D721Med (cell line): ENCODE measurements around the gene FAM187B.

Experiments
- DNase-seq: peaks from one replicate; pipeline ENCODE4 v3.0.0; 2011; ENCODE audit warnings: low spot score; ENCODE audit not compliant: insufficient read length
- FAIRE-seq: peaks from 2 replicates; lab custom pipeline; 2011; peaks lifted over from hg19 to GRCh38; lab: Jason Lieb, UNC
- TF ChIP-seq, protein P1 (sequence below): IDR thresholded peaks from 2 replicates; pipeline ENCODE4 v1.5.1; 2012; ENCODE audit warnings: mild to moderate bottlenecking, control low read depth; ENCODE audit not compliant: insufficient read depth; ENCODE audit errors: missing control alignments

The FAM187B gene

GRCh38 chr19:35266520-35267352, 38.2 kb upstream of the FAM187B start:
- DNase-seq (no peak), FAIRE-seq (no peak)
- TF ChIP-seq, protein P1, sequence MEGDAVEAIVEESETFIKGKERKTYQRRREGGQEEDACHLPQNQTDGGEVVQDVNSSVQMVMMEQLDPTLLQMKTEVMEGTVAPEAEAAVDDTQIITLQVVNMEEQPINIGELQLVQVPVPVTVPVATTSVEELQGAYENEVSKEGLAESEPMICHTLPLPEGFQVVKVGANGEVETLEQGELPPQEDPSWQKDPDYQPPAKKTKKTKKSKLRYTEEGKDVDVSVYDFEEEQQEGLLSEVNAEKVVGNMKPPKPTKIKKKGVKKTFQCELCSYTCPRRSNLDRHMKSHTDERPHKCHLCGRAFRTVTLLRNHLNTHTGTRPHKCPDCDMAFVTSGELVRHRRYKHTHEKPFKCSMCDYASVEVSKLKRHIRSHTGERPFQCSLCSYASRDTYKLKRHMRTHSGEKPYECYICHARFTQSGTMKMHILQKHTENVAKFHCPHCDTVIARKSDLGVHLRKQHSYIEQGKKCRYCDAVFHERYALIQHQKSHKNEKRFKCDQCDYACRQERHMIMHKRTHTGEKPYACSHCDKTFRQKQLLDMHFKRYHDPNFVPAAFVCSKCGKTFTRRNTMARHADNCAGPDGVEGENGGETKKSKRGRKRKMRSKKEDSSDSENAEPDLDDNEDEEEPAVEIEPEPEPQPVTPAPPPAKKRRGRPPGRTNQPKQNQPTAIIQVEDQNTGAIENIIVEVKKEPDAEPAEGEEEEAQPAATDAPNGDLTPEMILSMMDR = no peak

DNA sequence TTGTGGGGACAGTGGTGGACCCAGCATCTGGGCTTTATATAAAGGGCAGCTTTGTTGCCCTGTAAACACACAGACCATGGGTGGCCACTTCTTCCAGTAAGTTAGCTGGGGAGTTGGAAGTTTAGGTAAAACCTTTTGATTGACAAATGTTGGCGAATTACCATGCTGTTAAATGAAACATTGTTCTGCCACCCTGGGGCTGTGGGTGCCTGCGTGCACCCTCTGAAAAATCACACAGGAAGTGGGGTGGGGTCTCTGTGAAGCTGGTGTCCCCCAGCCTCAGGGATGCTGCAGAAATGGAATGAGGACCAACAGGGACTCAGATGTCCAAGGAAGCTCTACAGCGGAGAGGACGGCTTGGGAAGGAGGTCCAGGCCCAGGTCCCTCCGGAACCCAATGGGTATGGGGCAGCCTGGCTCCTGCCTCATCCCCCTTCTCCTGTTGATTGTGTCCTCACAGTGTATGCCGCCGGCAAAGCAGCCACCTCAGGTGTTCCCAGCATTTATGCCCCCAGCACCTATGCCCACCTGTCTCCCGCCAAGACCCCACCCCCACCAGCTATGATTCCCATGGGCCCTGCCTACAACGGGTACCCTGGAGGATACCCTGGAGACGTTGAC, 37.5 kb upstream of the FAM187B start:
- FAIRE-seq (no peak), DNase-seq (no peak)
- TF ChIP-seq, protein P1 = no peak

DNA sequence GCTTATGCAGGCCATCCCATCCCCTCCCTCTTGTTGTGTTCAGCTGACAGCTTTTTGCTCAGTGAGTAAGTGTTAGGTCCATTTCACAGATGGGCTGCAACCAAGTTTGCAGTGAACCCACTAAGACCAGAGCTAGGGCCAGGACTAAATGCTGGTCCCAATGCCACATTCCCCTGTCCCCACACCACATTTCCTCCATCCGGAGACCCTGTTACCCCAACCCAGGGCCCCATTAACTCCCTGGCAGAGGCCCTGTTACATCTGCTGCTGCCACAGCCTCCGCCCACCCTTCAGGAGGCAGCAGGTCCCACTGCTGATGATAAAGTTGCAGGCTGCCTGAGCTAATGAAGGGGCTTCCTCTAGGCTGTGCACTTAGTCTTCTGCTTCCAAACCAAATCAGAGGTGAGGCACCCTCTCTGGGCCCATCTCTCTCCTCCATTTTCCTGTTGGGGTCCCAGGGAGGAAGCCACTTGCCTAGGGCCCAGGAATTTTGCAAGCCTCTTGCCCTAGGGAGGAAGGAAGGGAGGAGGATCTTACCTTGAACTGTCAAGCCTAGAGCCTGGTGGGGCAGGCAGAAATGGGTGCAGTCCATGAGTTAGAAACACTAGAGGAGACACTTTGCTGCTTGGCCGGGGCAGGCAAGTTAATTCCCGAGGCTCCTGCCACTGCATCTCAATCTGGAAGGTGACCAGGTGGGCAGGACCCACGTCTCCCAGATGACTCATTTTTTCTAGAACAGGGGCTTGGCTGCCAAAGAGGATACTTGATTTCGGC, 36.8 kb upstream of the FAM187B start:
- TF ChIP-seq, protein P1 = no peak
- DNase-seq (no peak), FAIRE-seq (no peak)

GRCh38 chr19:35264268-35265125, 36.0 kb upstream of the FAM187B start:
- no peak for DNase-seq
- FAIRE-seq = no peak
- TF ChIP-seq, protein P1 = no peak

DNA sequence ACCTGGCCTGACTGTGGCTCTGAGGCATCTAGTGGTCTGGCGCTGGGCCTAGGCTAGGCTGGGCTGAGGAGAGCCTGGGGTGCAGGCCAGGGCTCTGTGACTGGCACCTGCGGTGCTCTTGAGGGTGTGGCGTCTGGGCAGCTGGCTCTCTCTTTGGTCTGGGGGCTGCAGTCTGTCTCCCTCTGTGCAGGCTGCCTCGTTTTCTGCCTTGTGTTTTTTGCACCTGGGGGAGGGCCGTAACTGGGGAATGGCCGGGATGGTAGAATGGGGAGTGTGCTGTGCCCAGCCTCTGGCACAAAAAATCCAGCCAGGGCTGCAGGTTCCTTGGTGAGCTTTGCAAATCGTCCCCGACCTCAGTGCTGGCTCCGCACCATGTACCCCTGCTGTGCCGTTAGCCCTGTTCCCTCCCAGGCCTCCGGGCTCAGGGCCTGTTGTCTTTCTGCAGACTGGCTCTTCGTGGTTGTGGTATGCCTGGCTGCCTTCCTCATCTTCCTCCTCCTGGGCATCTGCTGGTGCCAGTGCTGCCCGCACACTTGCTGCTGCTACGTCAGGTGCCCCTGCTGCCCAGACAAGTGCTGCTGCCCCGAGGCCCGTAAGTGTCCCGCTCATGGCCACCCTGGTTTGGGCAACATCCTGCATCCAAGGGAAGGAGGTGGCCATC, 33.7 kb upstream of the FAM187B start:
- FAIRE-seq = no peak
- DNase-seq = no peak

More for the DNA sequence above, 33.7 kb upstream of the FAM187B start:
- TF ChIP-seq, protein P1 = no peak
